HG02798 (cell line): ENCODE data around the gene CTF1.

Experiments
- ATAC-seq: cut with Tn5 transposase; IDR thresholded peaks from one replicate; pipeline ENCODE4 v1.9.1; 2021; ENCODE audit warnings: mild to moderate bottlenecking; ENCODE audit not compliant: unreplicated experiment, poor library complexity

CTF1 gene

DNA sequence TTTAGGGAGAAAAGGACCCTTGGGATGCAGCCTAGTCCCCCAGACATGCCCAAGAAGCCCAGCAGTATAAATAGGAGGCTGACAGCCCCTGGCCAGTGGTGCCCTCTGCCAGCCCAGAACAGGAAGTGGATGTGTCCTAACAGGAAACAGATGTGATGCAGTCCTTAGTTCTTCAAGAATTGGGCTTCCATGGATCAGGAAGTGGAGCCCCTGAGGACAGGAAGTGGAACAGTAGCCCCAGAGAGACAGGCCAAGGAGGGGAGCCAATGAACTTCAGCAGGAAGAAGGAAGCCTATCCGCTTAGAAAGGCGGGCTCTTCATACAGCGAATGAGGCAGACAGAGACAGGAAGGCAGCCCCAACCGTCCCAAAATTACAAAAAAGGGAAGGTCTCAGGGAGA is 7.2 kb downstream of the CTF1 start:
- no peak for ATAC-seq

DNA sequence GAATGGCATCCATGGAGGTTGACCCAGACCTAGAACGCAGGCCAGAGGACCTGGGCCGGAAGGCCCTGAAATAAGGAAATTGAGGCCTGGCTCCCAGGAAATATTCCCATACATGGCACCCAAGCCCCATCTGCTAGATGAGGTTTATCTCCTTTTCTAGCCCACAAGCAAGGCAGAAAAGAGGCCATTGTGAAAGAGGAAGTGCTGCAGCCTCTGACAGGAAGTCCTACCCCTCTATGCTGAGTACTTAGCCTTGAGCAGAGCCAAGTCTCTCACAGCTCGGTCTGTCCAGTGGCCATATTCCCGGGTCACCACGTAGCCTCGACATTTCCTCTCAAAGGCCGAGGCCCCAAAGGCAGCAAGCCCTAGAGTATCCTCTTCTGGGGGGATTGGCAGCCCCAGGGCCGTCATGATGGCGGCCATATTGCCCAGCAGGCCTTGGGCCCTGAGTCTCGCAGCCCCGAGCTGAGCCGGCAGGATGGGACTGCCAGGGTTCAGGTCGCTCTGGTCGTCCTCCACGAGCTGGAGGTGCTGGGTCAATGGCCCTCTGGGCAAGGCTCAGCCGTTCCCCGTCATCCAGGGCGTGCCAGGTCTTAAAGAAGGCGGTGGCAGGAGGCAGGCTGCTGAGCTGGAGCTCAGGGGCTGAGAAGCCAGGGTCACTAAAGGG is 7.8 kb downstream of the CTF1 start:
- ATAC-seq, result no peak

DNA sequence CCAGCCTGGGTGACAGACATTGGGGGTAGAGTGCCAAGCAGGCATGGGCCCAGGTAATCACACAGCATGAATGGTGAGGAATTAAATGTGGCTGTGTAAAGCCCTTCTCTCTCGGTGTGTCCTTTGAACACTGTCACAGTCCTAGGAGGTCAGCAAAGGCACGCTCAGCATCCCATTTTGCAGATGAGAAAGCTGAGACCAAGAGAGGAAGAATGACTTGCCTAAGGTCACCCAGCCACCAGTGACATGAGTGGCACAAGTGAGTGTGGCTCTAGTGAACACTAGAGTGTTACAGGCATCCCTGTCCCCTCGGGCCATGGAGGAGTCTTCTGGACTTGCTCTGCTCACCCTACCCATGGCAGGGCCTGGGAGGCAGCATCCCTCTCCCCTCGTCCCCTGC is 10.7 kb downstream of the CTF1 start:
- no peak for ATAC-seq

DNA sequence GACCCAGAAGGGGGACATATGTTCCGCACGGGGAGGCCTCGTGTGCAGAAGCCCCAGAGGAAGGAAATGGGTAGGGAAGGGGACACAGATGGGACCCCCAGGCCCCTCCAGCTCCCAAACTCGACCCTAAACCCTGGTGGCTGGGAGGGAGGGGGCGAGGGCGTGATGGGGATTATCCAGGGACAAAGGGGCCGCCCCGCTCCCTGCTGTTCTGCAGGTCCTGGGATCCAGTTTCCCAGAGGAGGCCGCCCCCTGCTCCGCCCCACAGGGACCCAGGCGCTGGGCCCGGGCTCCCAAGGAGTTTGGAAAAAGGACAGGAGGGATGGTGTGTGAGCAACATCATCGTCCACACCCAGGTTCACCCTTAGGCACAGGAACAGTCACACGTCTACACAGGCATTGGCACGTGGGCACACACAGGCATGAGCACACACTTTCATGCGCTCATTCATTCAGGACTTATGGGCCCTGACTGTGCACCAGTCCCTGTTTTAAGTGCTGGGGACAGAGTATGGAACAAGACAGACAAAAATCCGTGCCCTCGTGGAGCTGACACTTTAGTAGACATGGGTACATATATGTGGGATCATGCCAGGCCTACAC is 14.1 kb downstream of the CTF1 start:
- no peak for ATAC-seq

- no peak for ATAC-seq
Observed at GRCh38 chr16:30912794-30913412, 16.5 kb downstream of the CTF1 start.

DNA sequence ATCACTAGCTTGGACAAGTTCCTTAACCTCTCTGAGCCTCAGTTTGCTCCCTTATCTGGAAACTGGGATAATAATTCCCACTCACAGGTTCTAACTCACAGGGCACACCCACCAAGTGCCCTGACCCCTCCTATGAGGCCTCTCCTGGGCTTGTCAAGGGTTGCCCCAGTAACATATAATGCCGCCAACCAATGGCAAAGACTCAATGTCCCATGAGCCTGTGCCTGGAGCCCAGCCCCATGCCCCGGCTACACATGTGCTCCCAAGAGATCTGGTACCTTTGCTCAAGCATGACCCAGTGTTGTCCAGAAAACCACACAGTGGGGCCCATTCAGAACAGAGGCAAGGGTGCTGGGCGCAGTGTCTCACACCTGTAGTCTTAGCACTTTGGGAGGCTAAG is 18.4 kb downstream of the CTF1 start:
- ATAC-seq, result no peak

GRCh38 chr16:30918614-30919013 is 22.2 kb downstream of the CTF1 start:
- no peak for ATAC-seq

- no peak for ATAC-seq
Observed at GRCh38 chr16:30920891-30921290, 24.5 kb downstream of the CTF1 start.

DNA sequence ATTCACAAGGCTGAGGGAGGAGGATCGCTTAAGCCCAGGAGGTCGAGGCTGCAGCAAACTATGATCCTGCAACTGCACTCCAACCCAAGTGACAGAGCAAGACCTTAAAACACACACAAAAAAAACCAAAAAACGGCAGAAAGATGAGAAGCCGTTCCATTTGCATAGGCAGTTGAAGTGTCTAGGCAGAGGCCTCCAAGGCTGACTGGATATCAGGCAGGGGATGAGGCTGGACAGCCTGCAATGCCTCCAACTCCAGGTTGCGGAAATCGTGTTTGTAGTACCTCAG is 25.0 kb downstream of the CTF1 start:
- ATAC-seq, result no peak

DNA sequence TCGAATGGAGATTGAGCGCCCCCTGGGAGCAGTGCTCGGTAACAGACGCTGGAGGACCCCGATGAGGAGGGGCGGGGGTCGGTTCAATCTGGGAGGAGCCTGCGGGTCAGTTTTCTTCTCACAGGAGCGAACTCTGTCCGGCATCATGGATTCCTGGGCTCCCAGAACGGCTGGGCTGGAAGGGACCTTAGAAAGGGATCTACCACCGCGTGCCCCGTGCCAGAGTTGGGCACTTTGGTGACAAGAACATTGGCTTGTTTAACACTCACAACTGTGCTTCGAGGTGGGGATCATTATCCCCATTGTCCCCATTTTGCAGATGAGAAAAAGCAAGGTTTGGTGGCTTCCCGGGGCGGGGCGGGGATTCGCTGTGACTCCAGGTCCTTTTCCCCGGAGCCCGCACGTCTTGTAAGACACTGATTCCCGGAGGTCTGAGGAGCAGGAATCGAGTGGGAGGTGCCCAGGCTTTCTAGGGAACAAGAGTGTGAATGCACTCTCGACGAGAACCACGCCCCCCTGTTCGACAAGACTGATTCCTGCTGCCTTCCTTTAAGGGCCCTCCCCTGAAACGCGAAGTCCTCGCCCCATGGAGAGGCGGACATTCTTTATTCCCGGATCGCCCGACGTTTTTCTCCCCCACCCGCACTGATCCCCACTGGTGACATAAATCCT is 25.5 kb downstream of the CTF1 start:
- ATAC-seq, result no peak

GRCh38 chr16:30922420-30922959 is 26.1 kb downstream of the CTF1 start:
- ATAC-seq, result peak; percentile 79

DNA sequence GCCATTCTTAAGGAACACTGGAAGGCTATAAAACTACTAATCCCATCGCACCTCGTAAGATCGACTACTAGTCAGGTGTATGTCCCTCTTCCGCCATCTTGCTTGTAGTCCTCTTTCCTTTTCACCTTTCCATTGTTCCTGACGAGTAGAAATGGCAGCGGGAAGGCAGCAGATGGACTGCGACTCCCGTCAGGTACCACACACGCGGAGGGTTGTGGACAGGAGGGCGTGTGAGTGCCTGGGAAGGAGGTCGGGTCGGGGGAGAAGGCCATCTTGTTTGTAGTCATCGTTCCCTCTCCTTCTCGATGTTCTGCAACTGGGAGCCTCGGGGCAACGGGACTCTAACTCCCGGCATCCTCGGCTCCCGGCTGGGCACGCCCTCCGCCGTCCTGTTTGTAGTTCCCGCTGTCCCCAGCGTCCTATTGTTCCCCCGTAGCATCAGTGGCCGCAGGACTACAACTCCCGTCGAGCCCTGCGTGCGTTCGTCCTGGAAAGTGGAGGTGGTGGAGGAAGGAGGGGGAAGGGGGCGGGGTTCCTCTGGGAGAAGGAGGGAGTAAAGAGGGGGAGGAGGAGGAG is 26.6 kb downstream of the CTF1 start:
- ATAC-seq, result peak; percentile 75

DNA sequence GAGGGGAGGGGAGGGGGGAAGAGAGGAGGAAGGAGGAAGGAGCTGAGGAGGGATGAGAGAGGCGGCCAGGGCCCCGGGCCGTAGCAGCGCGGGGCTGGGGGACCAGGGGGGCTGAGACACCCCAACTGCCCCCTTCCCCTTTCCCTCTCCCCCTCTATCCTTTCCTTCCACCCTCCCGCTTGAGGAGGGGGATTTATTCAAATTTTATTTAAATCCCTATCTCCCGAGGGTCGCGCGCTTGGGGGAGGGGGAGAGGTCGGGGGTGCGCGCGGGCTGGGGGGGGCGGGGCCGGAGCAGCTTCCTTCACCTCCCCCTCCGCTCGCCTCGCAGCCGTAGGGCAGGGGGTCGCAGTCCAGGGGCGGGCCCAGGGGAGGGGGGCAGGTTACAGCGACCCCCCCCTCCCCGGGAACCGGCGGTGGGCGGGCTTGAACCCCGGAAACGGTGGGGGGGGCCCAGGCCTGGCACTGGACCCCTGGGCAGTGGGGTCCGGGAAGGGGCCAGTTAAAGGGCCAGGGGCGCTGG is 27.2 kb downstream of the CTF1 start, which contains the start of gene FBXL19:
TSS of gene FBXL19 (plus strand) at position 19 of the 522 bp plus-strand sequence. CDS start 2,183 bp downstream, outside the sequence.
- ATAC-seq, result no peak

GRCh38 chr16:30924076-30924912 is 27.9 kb downstream of the CTF1 start:
- ATAC-seq, result no peak

GRCh38 chr16:30924913-30925631 is 28.7 kb downstream of the CTF1 start:
- ATAC-seq, result no peak

DNA sequence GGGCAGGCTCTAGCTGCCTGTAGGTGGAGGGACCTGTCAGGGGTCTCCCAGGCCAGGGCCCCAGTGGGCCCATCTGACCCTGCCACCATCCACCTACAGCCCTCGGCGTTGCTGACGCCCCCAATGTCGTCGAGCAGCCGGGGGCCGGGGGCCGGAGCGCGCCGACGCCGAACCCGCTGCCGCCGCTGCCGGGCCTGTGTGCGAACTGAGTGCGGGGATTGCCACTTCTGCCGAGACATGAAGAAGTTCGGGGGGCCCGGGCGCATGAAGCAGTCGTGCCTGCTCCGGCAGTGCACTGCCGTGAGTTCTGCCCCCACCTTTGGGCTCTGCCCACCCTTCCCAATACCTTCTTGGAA is 29.2 kb downstream of the CTF1 start:
- ATAC-seq, result no peak

GRCh38 chr16:30925995-30926811 is 29.8 kb downstream of the CTF1 start:
- ATAC-seq, result no peak
